ENCODE results near the gene PIK3R2.
"Not testable (repeated sequence)": the region's sequence is repeated elsewhere in the genome, so short reads cannot be mapped to it uniquely, and the experiment has no call there.

The PIK3R2 gene

DNA sequence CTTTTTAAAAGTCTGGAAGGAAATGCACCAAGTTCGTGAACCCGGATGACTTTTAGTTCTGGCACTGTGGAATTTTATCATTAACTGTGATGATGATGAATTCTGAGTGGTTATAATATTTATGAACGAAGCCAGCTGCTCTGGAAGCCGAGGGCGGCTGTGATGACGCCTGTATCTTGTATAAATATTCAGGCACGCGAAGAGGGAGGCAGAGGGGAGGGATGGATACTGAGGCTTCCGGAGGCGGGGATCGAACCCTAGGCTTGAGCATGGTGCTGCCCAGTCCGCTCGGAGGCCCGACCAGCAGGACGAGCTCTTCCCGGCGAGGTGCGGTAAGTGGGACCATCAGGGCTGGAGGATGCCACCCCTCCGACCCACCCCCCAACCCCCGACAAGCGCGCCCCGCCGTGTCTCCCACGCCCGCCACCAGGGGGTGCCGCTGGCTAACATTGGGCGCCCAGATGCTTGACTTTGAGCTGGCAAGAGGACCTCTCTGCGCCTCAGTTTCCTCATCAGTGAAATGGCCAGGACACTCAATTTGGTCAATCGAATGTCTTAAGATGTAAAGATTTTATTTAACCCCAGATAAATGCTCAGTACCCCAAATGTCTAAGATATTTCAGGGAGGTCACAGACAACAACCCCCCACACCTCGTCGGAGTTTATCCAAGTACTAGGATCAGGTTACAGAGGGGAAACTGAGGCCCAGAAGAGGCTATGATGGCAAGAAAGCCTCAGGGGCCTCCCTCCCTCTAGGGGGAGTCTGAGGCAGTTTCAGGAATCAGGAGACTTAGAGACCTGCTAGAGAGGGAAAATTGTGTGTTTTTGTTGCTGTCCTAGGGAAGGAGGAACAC lies 55.4 kb downstream of the PIK3R2 start:
- H3K9me3 ChIP-seq, result no peaks in the 10 kb centered on the region
- H3K4me3 ChIP-seq (ENCODE audit: low read depth, low read length), result no peak overlapping the region
- H3K36me3 ChIP-seq, result no peaks in the 10 kb centered on the region
- no peaks in the 10 kb centered on the region for H3K4me1 ChIP-seq
- TF ChIP-seq, protein P1, sequence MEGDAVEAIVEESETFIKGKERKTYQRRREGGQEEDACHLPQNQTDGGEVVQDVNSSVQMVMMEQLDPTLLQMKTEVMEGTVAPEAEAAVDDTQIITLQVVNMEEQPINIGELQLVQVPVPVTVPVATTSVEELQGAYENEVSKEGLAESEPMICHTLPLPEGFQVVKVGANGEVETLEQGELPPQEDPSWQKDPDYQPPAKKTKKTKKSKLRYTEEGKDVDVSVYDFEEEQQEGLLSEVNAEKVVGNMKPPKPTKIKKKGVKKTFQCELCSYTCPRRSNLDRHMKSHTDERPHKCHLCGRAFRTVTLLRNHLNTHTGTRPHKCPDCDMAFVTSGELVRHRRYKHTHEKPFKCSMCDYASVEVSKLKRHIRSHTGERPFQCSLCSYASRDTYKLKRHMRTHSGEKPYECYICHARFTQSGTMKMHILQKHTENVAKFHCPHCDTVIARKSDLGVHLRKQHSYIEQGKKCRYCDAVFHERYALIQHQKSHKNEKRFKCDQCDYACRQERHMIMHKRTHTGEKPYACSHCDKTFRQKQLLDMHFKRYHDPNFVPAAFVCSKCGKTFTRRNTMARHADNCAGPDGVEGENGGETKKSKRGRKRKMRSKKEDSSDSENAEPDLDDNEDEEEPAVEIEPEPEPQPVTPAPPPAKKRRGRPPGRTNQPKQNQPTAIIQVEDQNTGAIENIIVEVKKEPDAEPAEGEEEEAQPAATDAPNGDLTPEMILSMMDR (IDR thresholded peaks at IDR 0.05; ENCODE audit: low read depth, low read length), result peak; percentile 52
- H3K27me3 ChIP-seq, result no peaks in the 10 kb centered on the region
- DNase-seq, result peak; percentile 67

DNA sequence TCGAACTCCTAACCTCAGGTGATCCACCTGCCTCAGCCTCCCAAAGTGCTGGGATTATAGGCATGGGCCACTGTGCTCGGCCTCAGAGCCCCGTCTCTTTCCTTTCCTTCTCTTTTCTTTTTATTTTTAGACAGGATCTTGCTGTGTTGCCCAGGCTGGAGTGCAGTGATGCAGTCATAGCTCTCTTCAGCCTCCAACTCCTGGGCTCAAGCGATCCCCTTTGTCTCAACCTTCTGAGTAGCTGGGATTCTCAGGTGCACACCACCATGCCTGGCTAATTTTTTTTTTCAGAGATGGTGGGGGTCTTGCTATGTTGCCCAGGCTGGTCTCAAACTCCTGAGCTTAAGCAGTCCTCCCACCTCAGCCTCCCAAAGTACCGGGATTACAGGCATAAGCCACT lies 56.9 kb downstream of the PIK3R2 start:
- not testable (repeated sequence) for H3K36me3 ChIP-seq; H3K27me3 ChIP-seq; DNase-seq; H3K4me3 ChIP-seq (ENCODE audit: low read depth, low read length); H3K4me1 ChIP-seq; H3K9me3 ChIP-seq

DNA sequence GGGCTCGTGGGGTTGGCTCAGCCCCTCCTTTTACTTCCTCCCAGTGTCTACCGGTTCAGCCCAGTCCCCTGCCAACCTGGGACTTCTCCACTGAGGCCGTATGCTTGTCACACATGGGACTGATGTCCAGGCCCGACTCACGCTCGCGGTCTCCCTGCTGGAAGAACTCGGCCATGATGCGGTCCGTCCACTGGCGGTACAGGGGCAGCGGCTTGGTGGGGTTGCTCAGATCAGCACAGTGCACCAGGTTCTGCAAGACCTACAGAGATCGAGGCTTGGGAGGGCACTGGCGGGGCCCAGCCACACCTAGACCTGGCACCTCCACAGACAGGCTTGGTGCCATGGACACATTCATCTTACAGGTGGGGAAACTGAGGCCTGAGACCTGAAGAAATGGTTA lies 58.7 kb downstream of the PIK3R2 start:
- H3K9me3 ChIP-seq, result no peaks in the 10 kb centered on the region
- DNase-seq, result no peak
- no peaks in the 10 kb centered on the region for H3K4me1 ChIP-seq
- no peaks in the 10 kb centered on the region for H3K27me3 ChIP-seq
- no peak overlapping the region for H3K4me3 ChIP-seq (ENCODE audit: low read depth, low read length)
- TF ChIP-seq, protein P1 (IDR thresholded peaks at IDR 0.05; ENCODE audit: low read depth, low read length), result no peak
- H3K36me3 ChIP-seq, result no peaks in the 10 kb centered on the region

DNA sequence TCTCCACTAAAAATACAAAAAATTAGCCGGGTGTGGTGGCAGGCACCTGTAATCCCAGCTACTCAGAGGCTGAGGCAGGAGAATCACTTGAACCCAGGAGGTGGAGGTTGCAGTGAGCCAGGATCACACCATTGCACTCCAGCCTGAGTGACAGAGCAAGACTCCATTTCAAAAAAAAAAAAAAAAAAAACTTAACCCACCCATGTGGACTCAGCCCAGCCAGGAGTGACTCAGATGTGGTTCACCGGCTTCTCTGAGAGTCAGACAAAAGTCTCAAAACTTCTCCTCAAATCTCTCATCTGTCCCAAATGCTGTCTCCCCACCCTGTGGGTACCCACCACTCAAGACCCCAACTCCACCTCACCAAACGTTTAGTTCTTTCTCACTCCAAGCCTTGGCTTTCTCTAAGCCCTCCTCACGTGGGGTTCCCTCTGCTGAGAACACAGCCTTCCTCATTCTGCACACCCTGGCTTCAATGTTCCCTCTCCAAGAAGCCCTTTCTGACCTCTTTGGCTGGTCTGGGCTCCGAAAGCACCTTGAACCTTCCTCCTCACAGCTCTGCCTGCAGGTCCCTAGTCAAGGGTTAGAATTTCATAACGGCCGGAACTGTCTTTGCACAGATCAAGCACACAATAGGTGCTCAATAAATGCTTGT lies 61.9 kb downstream of the PIK3R2 start:
- H3K36me3 ChIP-seq, result no peaks in the 10 kb centered on the region
- DNase-seq, result no peak
- no peak overlapping the region for H3K4me3 ChIP-seq (ENCODE audit: low read depth, low read length)
- H3K4me1 ChIP-seq, result no peaks in the 10 kb centered on the region
- TF ChIP-seq, protein P1 (IDR thresholded peaks at IDR 0.05; ENCODE audit: low read depth, low read length), result no peak
- H3K27me3 ChIP-seq, result no peaks in the 10 kb centered on the region
- no peaks in the 10 kb centered on the region for H3K9me3 ChIP-seq

DNA sequence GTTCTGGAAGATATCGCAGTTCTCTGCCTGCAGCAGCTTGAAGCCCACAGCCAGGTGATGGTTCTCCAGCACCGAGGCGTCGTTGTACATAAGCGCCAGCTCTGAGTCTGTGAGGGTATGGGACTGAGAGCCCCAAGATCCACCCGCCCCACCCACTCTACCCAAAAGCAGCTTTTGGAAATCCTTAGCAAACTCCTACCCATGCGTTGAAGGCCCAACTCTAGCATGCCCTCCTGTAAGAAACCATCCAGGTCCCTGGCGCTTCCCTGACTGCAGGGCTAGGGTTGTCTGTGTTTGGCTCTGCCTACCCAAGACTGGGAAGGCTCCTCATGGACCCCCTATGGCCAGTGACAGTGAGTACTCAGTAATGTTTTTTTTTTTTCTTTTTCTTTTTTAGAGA lies 63.8 kb downstream of the PIK3R2 start:
- Histone ChIP-seq H3K27me3 (no peaks in the 10 kb centered on the region), H3K4me1 (no peaks in the 10 kb centered on the region), H3K36me3 (no peaks in the 10 kb centered on the region), H3K4me3 (ENCODE audit: low read depth, low read length) (no peak overlapping the region), H3K9me3 (no peaks in the 10 kb centered on the region)
- no peak for DNase-seq
- TF ChIP-seq, protein P1 (IDR thresholded peaks at IDR 0.05; ENCODE audit: low read depth, low read length), result no peak

DNA sequence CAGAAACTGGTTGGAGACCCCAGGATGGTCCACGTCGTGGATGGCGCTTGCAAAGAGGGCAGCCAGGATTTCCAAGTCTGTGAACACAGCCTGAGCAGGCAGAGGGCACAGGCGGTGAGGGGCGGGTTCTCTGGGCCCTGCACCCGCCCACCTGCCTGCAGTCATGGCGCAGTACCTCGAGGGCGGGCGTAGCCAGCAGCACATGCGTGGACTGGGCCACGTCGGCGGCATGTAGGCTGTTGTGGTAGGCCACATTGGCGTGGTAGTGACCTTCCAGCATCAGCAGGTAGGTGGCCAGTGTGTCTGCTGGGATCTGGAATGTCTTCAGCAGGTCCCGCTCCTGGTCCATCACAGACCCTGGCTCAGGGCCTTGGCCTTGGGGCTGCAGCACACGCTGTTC lies 65.2 kb downstream of the PIK3R2 start:
- no peak for DNase-seq
- Histone ChIP-seq H3K9me3 (no peaks in the 10 kb centered on the region), H3K4me3 (ENCODE audit: low read depth, low read length) (no peak overlapping the region), H3K27me3 (no peaks in the 10 kb centered on the region), H3K4me1 (no peaks in the 10 kb centered on the region), H3K36me3 (no peaks in the 10 kb centered on the region)
- TF ChIP-seq, protein P1 (IDR thresholded peaks at IDR 0.05; ENCODE audit: low read depth, low read length), result no peak

Measured in BE2C (cell line).